DMS53 (cell line): ENCODE results near the gene DMD.

Source experiments
- DNase-seq: peaks from one replicate; lab custom pipeline; 2025; lab: John Stamatoyannopoulos, UW

Gene DMD

DNA sequence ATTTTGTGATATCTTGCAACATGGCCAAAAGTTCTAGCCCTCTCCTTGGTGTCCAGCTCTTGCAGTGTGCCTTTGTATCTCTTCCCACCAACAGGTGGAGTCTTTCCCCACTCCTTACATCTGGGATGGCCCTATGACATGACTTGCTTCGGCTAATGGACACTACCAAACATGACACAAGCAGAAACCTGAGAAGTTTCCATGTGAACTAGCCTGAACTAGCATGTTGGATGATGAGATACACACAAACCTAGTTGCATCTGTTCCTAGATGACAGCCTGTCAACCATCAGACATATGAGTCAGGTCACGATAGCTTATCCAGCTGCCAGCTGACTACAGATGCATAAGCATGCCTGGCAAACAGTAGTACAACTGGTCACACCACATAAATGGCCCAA lies 1932.0 kb downstream of the DMD start:
- peak; percentile 68 for DNase-seq

DNA sequence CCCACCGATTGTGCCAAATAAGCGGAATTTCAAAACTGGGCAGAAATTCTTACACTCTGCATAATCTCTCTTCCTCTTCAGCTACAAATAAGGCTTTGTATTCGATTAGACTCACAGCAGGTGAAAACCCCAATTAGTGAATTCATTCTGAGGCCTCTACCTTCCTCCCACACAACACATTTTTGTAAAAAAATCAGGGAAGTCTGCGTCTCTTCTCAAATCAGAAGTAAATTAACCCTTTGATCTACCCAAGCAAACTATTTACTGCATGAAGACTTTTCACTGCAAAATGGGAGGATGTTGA lies 1938.9 kb downstream of the DMD start:
- DNase-seq, result no peak

DNA sequence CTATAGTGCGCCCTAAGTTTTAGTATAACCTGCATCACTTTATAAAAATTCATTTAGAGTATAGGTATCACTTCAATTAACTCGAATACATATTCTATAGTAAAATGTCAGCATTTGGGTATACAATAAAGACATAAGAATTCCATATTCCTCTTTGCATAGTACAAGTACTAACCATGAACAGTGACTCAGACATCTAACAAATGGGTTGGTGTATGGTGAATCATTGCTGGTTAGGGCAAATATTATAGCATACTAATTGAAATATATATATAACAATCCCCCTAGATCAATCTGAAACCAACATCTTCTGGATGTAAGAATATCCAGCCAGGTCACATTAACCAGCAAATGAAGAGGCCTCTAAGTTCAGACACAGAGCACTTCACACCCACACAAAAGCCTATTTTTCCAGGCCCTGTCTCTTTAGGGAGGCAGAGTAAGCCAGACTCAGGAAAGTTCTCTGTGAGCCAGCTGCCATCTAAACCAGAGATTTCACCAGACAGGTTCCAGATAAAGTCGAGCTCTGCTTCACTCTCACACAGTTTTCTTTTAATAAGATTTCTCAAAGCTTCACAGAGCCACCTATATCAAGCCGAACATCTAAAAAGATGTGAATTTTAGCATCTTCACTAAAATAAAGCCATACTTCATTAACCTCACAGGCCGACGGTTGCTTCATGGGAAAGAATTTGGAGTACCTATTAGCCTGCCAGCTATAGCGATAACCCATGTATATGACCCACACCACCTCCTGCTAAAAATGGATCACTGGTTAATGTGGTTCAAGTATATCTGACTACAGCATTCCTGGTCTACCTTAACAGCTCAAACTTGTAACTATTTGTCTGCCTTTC lies 1939.5 kb downstream of the DMD start:
- no peak for DNase-seq

DNA sequence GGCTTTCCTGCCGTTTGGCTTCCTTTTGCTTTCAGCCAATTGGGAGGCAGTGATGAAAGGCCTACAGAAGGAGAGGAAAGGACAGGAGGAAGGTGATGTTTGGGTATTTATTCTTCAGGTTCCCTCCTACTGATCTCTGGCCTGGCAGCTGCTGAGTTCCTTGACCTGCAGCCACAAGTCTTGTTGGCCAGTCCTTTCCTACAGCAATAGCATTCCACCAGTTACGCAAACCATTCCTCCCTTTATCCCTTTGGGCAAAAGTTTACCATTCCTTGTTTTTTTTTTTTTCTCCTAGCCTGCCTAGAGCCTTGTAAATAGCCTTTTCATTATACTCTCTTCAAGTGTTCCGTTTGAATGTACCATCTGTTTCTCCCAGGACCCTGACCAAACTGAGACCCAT lies 1941.4 kb downstream of the DMD start:
- DNase-seq, result no peak

DNA sequence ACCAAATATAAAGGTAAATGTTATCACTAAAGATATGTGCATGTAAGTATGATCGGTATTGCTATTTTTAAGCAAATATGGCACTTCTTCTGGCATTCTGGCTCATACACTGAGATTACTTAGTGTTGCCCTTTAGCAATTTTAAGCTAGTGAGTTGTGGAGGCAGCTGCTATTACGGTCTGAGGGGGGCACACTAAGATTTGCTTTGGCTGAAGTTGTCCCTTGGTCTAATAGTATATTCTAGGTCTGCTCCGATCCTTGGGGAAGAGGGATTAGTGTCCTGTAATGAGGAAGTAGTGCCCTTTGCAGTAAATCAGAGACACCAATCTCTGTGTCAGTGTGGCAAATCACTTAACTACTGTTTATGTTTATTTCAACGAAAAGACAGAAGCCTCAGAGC lies 1943.0 kb downstream of the DMD start:
- DNase-seq, result peak; percentile 25

DNA sequence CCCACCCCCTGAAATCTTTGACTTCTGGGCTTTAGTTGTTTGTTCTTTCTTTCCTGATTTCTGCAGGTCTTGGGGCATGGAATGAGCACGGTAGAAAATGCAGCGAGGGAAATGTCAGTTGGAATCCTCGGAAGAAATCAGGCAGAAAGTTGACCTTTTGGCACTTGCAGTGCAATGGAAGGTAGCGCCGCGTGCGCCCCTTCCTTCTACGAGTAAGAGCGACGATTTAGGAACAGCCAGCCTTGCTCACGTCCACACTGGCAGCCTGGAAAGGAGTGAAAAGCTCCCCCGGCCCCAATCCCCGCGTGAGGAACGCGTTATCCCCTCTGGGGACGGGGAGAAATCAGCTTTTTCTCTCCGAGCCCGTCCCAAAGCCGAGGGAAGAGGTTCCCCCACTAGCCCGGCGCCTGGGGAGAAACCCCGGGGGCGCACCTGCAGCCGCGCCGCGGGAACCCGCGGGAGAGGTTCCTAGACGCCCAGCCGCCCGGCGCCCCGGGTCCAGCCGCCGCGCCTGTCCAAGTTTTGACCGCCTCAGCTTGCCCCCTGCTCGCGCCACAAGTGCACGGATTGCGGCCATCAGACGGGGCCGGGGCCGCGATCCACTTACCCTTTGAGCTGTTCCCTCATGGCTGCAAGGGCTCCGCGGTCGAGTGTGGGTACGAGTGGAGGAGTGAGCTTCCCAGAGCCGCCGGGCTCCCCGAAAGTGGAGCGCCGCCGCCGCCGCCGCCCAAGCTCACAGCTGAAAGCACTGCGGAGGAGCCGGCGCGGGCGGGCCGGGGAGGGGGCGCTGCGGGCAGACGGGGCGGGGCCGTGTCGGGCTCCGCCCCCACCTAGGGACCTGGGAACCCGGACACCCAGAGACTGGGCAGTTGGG lies 1944.9 kb downstream of the DMD start:
- peak; percentile 64 for DNase-seq

DNA sequence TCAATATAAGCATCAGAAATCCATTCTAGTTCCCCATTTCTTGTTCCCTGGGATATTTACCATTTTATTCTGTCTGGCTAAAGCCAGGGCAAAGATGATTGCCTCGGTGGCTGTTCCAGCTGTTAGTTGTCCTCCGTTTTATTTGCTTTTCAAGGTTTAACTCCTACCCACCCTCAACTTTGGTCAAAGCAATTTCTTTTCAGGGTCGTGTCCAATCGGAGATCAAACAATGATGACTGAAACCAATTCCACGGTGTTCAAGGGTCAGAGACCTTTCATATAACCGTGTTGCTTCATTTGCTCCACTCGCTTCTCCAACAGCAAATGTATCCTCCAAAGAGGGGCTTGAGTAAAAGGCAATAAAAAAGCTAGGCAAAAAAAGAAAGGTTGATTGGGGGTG lies 1946.0 kb downstream of the DMD start:
- no peak for DNase-seq

DNA sequence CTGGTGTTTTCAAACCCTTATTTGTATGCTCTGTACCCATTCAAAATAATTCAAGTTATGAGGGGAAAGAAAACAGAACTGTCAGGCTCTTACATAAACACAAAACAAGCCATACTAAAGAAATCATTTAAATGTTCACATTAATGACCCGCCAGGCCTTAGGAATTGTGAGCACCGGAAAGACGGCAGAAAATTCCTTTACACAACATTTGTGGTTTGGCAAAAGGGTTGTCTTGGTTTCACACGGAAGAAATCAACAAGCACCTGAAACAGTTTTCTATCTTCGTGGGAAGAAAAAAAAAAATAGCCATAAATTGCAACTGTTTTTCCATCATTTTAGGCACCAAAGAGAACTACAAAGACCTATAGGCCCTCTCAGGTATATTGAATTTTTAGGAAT lies 1951.0 kb downstream of the DMD start:
- DNase-seq, result no peak

DNA sequence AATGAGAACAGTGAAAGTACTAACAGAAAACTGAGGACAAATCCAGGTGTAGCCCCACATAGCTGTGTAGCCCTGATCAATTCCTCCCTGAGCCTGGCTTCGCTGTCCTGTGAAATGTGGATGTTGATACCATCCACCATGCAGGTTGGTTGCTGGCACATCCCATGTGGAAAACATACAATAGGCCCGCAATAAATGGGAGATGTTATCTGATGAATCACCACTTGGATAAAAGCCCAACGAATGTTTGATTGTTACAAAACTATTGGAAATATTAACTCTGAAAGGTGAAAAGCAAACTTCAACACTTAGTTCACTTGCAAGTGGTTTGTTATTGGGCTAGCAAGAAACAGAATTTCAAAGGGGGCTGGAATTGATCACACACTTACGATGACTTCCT lies 1953.2 kb downstream of the DMD start:
- no peak for DNase-seq

DNA sequence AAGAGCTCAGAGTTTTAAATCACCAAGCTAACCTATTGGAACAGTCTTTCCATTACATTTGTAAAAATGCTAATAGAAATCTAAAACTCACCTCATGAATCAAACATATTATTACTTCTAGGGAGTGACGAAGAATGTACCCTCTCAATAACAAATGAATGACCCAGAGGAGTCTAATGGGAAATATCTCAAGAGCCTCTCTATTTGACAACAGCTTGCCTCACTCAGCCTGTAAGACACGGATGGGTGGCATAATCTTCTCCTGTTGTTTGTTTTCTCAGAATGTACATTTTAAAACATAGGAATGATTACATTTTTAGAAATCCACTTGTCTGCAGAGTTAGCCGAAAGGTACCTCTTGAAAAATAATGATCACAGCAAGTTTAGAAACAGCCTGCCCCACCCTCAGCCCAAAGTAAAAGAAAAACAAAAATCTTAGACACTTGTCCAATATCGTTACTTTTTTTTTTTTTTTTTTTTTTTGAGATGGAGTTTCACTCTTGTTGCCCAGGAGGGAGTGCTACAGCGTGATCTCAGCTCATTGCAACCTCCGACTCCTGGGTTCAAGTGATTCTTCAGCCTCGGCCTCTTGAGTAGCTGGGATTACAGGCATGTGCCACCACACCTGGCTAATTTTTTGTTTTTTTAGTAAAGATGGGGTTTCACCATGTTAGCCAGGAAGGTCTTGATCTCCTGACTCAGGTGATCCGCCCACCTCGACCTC lies 1955.9 kb downstream of the DMD start:
- DNase-seq, result peak; percentile 26

DNA sequence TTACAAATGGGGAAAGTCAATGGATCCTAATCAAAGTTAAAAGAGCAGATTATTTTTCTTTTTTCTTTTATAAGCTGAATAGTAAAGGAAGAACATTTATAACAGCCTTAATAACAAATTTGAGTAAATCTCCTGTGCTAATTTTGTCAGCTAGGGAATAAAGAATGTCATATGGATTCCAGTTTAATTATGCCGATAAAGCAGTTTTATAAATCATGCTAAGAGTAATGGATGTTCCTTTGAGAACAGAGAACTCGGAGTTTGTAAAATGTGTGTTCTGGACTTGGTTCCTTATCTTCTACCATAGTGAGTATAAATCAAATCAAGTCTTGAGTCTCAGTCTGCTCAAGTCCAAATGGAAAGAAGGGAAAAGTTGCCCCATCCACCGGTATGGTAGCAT lies 1959.2 kb downstream of the DMD start:
- no peak for DNase-seq

DNA sequence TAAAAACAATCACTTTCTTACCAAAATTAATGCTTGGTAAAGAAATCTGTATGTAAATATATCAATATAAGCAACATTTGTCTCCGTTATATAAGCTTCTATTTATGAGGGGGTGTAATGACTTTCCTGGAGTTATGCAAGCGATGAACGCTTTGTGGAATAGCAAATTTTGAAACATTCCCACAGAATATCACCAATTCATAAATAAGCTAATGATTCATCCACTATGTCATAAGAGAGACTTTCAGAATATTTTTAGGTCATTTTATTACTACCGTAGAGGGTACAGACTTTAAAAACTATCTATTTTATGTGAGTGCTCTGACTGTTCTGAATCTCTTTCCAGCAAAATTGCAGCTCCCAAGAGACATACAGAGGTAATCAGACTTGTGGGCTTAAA lies 1960.0 kb downstream of the DMD start:
- DNase-seq, result no peak

DNA sequence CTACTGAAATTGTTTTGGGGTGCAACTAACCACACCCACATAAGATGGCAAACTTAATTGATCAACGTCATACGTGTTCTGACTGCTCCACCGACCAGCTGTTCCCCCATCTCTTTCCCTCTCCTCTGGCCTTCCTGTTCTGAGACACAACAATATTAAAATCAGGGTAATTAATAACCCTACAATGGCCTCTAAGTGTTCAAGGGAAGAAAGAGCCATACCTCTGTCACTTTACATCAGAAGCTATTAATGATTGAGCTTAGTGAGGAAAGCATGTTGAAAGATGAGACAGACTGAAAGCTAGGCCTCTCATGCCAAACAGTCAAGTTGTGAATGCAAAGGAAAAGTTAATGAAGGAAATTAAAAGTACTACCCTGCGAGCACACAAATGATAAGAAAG lies 1965.6 kb downstream of the DMD start:
- DNase-seq, result no peak

DNA sequence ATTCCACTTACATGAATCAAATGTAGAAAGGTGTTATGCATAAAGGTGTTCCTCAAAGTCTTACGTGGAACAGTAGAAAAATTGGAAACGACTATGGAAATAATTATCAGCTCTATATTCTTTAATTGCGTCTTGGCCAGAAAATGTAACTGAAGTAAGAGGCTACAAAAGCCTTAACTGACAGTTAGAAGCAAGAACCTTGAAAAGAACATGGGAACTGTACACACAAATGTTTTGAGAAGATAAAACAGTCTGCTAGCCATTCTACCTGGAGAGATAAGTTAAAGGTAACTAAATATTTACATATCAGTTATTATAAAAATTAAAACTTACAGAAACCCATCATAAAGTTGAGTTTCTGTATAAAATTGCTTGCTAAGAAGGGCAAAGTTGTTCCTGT lies 1967.5 kb downstream of the DMD start:
- no peak for DNase-seq

DNA sequence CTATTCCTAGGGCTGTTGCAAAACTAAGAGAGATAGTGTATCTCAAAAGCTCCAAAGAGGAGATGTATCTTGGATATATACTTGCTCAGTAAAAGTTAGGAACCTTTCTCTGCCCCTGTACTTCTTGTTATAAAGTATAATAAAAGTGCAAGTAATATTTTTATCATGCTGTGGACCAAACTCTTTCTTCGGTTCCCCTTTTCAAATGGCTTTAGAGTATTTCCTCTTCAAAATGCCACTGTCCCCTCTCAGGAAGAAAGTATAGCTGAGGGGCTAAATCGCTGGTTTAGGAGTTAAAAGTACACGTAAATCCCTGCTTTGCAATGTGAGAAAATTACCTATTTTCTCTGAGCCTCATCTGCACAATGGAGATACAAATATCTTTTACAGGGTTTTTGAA lies 1970.4 kb downstream of the DMD start:
- no peak for DNase-seq

DNA sequence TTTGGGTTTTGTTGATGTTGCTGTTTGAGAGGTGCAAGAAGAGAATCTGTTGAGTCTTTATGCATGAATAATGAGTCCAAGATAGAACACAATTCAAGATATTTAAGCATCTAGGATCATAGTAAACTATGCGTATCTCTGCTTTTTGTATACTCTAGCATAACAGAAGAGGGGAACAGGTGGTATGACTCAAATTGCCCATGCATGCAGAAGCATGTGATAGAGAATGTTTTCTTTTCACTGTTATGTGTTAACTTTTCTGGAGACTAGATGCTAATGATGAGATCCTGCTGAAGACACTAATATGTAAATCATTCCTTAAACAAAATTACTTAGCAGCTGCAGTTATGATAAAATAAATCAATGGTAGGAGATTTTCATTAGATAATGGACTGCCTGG lies 1974.2 kb downstream of the DMD start:
- no peak for DNase-seq

DNA sequence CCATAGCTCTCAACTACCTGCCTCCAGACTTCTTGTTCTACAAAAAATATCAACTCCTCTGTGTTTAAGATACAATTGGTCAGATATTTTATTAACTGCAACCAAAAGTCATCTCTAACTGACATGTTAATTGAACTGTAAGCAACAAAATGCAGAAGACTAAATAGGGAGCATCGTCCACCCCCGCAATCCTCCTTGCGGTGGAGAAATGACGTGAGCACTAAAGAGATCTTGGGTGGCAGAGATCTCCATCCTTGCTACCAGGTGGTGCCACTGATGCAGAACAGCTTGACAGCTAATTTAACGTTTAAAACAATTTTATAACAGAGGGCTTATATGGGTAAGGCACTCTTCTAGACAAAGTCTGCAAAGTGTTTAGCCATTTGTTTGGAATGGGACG lies 1975.1 kb downstream of the DMD start:
- DNase-seq, result no peak

DNA sequence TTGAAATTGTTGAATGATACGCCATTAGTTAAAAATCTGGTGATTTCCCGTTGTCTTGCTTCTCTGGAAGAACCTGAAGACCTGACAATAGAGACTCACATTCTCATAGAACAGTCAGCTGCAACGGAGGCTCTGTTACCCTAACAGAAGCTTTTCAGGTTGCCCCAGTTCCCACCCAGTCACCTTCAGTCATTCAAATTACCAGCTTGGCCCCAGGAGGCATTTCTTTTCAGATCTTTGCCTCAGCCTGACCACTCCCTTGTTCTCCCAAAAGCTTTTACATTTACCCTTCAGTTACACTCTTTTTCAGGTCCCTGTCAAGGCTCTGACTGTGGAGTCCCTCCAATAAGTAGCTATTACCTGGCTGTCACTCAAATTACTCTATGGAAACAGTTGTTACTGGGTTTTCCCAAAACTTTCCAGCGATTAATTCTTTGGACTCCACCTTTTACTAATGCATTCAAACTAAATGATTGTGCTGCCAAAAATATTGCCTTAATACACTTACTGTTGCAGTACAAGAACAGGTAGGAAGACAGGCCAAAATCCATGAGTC lies 1977.3 kb downstream of the DMD start:
- DNase-seq, result no peak

DNA sequence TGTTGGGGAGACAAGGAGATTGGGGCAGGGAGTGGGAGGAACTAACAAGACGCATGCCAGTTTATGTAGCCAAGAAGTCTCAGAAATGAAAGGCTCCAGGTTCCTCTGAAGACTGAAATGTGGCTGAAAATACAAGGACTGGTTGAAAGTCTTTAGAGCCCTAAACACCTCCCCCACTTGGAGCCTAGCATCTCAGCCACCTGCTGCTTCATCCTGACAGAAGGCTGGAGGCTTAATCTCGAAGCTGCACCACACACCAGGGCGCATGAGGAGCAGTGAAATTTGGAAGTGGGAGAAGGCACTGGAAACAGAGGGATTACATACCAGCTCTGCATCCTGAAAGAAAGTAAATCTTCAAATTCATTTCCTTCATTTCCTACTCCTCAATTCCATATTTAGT lies 1978.8 kb downstream of the DMD start:
- DNase-seq, result no peak

DNA sequence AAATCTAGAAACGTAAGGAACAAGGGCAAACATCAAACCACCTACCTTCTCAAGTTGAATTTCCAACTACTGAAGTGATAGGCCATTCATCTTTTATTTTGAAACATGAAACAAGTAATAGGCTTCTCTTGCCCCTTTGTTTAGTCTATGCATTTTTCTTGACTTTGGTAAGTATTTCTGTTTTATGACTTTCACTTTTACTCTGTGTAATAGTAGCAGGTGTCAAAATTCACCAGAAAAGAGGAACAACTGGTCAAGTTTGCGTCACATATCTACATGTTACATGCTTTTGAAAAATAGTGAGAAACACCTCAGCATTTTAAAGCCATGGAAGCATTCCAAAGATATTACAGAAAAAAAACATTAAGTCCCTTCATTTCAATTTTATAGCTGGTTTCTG lies 1982.4 kb downstream of the DMD start:
- DNase-seq, result no peak

DNA sequence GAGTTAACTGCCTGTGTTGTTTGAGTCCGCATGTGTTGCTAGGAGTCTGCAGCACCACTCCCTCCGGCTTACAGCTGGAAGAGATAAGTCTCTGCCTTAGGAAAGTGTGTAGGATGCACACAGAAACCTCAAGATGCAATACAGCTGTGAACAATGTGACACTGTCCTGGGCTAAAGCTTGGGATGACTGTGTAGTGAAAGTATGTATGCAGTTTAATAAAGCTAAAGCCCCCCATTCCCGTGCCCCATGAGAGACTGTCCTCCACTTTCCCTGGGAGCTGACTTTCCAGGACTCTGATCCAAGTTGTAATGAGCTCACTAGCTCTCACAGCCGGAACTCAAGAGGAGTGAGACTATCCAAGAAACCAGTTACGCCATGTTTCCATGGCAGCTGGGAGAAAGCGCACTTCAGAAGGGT lies 1982.9 kb downstream of the DMD start:
- no peak for DNase-seq

DNA sequence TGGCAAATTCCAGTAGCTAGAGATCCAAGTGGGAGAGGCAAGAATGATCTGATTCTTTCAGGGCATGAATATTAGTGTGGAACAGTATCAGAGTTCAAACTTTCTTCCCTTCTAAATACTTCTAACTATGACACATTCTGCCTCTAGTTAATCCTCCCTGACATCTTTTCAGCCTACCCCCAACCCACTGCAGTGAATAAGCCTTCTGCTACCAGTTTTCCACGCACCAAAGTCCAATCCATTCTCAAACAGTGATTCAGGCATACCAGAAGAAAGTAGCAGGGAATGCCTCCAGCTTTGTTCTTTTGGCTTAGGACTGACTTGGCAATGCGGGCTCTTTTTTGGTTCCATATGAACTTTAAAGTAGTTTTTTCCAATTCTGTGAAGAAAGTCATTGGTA lies 1984.1 kb downstream of the DMD start:
- no peak for DNase-seq

DNA sequence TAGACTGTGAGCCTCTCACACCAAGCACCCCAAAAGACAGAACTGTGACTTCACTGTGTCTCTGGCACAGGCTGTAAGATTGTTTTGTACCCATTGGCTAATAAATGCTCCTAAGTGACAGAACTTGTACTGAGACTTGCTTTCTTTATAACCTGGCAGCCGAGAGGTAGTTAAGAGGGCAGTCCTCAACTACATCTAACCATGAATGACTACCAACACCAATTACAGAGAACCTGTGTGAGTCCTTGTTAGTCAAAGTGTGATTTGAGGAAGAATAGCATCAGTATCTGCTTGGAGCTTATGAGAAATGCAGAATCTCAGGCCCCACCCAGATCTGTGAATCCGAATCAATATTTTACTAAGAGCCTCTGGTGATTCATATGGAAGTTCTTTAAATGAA lies 1985.5 kb downstream of the DMD start:
- no peak for DNase-seq
